Non-pigmented ciliary epithelial cell (primary cell): ENCODE data around the gene GLB1L3.
"Not testable (repeated sequence)": the region's sequence is repeated elsewhere in the genome, so short reads cannot be mapped to it uniquely, and the experiment has no call there.

Source experiments
- DNase-seq: peaks from one replicate; pipeline ENCODE4 v3.0.0-alpha.2; 2010; ENCODE audit warnings: low read depth

The GLB1L3 gene

GRCh38 chr11:134276396-134277182 is 410 bp downstream of the GLB1L3 start:
- DNase-seq: no peak

- no peak for DNase-seq
Measured at GRCh38 chr11:134277183-134278001, 1.2 kb downstream of the GLB1L3 start.

GRCh38 chr11:134278356-134278755 is 2.2 kb downstream of the GLB1L3 start:
- DNase-seq: no peak

- DNase-seq: not testable (repeated sequence)
Measured at GRCh38 chr11:134281635-134282034, 5.5 kb downstream of the GLB1L3 start.

- no peak for DNase-seq
Measured at GRCh38 chr11:134282121-134283045, 6.2 kb downstream of the GLB1L3 start.

- DNase-seq: no peak
Measured at GRCh38 chr11:134283461-134284230, 7.5 kb downstream of the GLB1L3 start.

- not testable (repeated sequence) for DNase-seq
Measured at GRCh38 chr11:134284349-134284748, 8.2 kb downstream of the GLB1L3 start.

GRCh38 chr11:134287561-134287960 is 11.4 kb downstream of the GLB1L3 start:
- no peak for DNase-seq

- no peak for DNase-seq
Measured at GRCh38 chr11:134288486-134288885, 12.3 kb downstream of the GLB1L3 start.

- no peak for DNase-seq
Measured at GRCh38 chr11:134289167-134289566, 13.0 kb downstream of the GLB1L3 start.

- no peak for DNase-seq
Measured at GRCh38 chr11:134289789-134290188, 13.6 kb downstream of the GLB1L3 start.

GRCh38 chr11:134290646-134291045 is 14.5 kb downstream of the GLB1L3 start:
- DNase-seq: no peak

GRCh38 chr11:134291196-134291595 is 15.0 kb downstream of the GLB1L3 start:
- no peak for DNase-seq

GRCh38 chr11:134292661-134293060 is 16.5 kb downstream of the GLB1L3 start:
- DNase-seq: no peak

GRCh38 chr11:134293119-134294113 is 17.2 kb downstream of the GLB1L3 start:
- no peak for DNase-seq

GRCh38 chr11:134294664-134295063 is 18.5 kb downstream of the GLB1L3 start:
- DNase-seq: no peak

GRCh38 chr11:134312223-134312622 is 36.0 kb downstream of the GLB1L3 start:
- no peak for DNase-seq

- no peak for DNase-seq
Measured at GRCh38 chr11:134312807-134313206, 36.6 kb downstream of the GLB1L3 start.

- no peak for DNase-seq
Measured at GRCh38 chr11:134313379-134313778, 37.2 kb downstream of the GLB1L3 start.
